ENCODE results near the gene PTPN7. TPM values are rescaled to one million over a fixed set of nuclear protein-coding genes. Genes with fewer than 3 reads are reported as not detected.

PTPN7 gene
- total RNA-seq, 1 donor from 2014 or later: 2.6 TPM

DNA sequence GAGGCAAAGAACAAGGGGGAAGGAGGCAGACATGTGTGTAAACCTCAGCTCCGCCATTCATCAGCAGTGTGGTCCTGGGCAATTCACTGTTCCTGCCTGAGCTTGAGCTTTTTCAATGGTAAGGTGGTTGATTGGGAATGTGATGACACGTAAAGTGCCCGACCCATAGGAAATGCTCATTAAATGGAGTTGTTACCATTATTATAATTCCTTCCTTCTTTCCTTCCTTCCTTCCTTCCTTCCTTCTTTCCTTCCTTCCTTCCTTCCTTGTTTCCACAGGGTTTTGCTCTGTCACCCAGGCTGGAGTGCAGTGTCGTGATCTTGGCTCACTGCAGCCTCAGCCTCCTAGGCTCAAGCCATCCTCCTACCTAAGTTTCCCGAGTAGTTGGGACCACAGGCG is 33.3 kb downstream of the PTPN7 start:
- TF ChIP-seq, protein P1, sequence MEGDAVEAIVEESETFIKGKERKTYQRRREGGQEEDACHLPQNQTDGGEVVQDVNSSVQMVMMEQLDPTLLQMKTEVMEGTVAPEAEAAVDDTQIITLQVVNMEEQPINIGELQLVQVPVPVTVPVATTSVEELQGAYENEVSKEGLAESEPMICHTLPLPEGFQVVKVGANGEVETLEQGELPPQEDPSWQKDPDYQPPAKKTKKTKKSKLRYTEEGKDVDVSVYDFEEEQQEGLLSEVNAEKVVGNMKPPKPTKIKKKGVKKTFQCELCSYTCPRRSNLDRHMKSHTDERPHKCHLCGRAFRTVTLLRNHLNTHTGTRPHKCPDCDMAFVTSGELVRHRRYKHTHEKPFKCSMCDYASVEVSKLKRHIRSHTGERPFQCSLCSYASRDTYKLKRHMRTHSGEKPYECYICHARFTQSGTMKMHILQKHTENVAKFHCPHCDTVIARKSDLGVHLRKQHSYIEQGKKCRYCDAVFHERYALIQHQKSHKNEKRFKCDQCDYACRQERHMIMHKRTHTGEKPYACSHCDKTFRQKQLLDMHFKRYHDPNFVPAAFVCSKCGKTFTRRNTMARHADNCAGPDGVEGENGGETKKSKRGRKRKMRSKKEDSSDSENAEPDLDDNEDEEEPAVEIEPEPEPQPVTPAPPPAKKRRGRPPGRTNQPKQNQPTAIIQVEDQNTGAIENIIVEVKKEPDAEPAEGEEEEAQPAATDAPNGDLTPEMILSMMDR (IDR thresholded peaks at IDR 0.05; ENCODE audit: insufficient read depth, low read length, poor library complexity, severe bottlenecking): no peak
- Histone ChIP-seq H3K4me3 (ENCODE audit: low read depth, low read length) (no peak overlapping the region), H3K27me3 (ENCODE audit: control insufficient read depth, insufficient read depth, low read length) (no peaks in the 10 kb centered on the region), H3K36me3 (ENCODE audit: control insufficient read depth, insufficient read depth, low read length) (no peaks in the 10 kb centered on the region)
- DNase-seq (ENCODE audit: low read depth): no peak

DNA sequence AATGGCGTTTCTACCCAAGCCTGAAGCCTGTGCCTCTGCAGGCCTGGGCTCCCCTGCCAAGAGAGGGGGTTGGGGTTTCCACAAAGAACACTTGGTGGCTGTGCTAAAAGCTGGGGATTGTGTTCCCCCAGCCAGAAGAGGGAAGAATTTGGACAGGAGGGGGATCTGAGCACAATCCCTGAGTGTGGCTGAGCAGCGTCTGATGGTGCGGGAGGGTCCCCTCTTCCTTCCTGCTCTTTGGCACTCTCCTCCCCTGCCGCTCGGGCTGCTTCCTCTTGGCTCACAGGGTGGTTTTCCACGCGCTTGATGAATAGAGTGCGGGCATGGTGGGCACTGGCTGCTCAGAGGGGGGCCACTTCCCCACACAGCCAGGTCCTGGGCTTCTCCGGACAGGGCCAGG is 34.0 kb downstream of the PTPN7 start:
- TF ChIP-seq, protein P1 (IDR thresholded peaks at IDR 0.05; ENCODE audit: insufficient read depth, low read length, poor library complexity, severe bottlenecking): no peak
- Histone ChIP-seq H3K27me3 (ENCODE audit: control insufficient read depth, insufficient read depth, low read length) (no peaks in the 10 kb centered on the region), H3K4me3 (ENCODE audit: low read depth, low read length) (no peak overlapping the region), H3K36me3 (ENCODE audit: control insufficient read depth, insufficient read depth, low read length) (no peaks in the 10 kb centered on the region)
- DNase-seq (ENCODE audit: low read depth): no peak

DNA sequence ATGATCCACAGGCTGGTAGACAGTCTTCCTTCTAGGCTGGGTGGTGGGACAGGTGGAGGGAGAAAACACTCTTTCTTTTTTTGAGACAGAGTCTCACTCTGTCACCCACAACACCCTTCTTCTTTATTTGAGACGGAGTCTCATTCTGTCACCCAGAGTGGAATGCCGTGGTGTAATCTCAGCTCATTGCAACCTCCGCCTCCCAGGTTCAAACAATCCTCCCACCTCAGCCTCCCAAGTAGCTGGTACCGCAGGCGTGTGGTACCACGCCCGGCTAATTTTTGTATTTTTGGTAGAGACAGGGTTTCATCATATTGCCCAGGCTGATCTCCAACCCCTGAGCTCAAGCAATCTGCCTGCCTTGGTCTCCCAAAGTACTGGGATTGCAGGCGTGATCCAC is 34.8 kb downstream of the PTPN7 start:
- H3K36me3 ChIP-seq (ENCODE audit: control insufficient read depth, insufficient read depth, low read length): no peaks in the 10 kb centered on the region
- no peak for DNase-seq (ENCODE audit: low read depth)
- no peak overlapping the region for H3K4me3 ChIP-seq (ENCODE audit: low read depth, low read length)
- TF ChIP-seq, protein P1 (IDR thresholded peaks at IDR 0.05; ENCODE audit: insufficient read depth, low read length, poor library complexity, severe bottlenecking): no peak
- H3K27me3 ChIP-seq (ENCODE audit: control insufficient read depth, insufficient read depth, low read length): no peaks in the 10 kb centered on the region

DNA sequence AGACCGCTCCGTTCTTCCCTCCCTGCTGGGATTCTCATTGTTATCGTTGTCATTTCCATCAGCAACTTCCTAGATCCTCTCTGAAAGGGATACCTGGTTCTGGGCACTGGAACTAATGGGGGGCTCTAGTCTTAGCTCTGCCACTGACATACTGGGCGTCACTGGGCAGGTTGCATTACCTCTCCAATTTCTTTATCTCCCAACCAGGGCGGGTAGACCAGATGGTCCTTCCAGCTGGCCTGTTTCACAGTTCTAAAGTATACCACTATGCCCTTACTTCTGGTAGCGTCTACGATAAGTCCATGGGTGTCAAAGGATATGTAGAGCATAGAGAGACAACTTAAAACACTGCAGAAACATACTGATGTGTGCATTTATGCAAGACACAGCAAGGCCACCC is 36.3 kb downstream of the PTPN7 start:
- no peak for DNase-seq (ENCODE audit: low read depth)
- Histone ChIP-seq H3K36me3 (ENCODE audit: control insufficient read depth, insufficient read depth, low read length) (no peaks in the 10 kb centered on the region), H3K4me3 (ENCODE audit: low read depth, low read length) (no peak overlapping the region), H3K27me3 (ENCODE audit: control insufficient read depth, insufficient read depth, low read length) (no peaks in the 10 kb centered on the region)
- TF ChIP-seq, protein P1 (IDR thresholded peaks at IDR 0.05; ENCODE audit: insufficient read depth, low read length, poor library complexity, severe bottlenecking): no peak

DNA sequence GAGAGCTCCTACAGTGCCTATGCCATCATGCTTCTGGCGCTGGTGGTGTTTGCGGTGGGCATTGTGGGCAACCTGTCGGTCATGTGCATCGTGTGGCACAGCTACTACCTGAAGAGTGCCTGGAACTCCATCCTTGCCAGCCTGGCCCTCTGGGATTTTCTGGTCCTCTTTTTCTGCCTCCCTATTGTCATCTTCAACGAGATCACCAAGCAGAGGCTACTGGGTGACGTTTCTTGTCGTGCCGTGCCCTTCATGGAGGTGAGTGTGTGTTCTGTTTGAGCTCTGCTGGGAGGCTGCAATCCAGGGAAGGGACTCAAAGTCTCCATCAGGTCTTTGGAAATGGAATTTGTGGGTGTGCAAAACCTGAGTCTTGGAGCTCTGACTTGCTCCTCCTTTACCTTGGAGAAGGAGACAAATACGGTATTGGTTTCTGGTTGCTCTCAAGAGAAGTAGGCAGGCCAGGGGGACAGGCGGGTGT is 37.0 kb downstream of the PTPN7 start:
- DNase-seq (ENCODE audit: low read depth): no peak
- no peaks in the 10 kb centered on the region for H3K36me3 ChIP-seq (ENCODE audit: control insufficient read depth, insufficient read depth, low read length)
- no peaks in the 10 kb centered on the region for H3K27me3 ChIP-seq (ENCODE audit: control insufficient read depth, insufficient read depth, low read length)
- H3K4me3 ChIP-seq (ENCODE audit: low read depth, low read length): no peak overlapping the region
- TF ChIP-seq, protein P1 (IDR thresholded peaks at IDR 0.05; ENCODE audit: insufficient read depth, low read length, poor library complexity, severe bottlenecking): no peak

DNA sequence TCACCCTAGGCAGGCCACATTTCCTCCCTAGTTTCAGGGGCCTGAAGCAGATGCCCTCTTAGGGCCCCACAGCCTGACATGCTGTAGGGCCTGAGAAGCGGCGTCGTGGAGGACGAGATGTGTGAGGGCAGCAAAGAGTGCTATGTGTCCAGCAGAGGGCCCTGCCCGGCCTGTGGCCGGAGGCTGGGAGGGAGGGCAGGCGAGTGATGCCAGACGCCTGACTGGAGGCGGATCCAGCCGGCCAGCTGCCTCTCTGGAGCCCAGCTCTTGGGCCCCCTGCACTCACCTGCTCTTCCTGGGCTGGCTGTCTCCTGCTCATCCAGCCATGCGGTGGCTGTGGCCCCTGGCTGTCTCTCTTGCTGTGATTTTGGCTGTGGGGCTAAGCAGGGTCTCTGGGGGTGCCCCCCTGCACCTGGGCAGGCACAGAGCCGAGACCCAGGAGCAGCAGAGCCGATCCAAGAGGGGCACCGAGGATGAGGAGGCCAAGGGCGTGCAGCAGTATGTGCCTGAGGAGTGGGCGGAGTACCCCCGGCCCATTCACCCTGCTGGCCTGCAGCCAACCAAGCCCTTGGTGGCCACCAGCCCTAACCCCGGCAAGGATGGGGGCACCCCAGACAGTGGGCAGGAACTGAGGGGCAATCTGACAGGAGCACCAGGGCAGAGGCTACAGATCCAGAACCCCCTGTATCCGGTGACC is 37.6 kb downstream of the PTPN7 start, which contains the start of gene GPR37L1:
TSS of gene GPR37L1 (plus strand) at position 279 of the 697 bp plus-strand sequence. CDS start at position 326, 47 bp downstream.
- no peak within 1 kb of the TSS for H3K4me3 ChIP-seq (ENCODE audit: low read depth, low read length)
- H3K36me3 ChIP-seq (ENCODE audit: control insufficient read depth, insufficient read depth, low read length): no peaks in the 10 kb centered on the region
- TF ChIP-seq, protein P1 (IDR thresholded peaks at IDR 0.05; ENCODE audit: insufficient read depth, low read length, poor library complexity, severe bottlenecking): peak; percentile 66
- no peak for DNase-seq (ENCODE audit: low read depth)
- H3K27me3 ChIP-seq (ENCODE audit: control insufficient read depth, insufficient read depth, low read length): no peaks in the 10 kb centered on the region

All from kidney epithelial cell (primary cell).